CD4-positive, alpha-beta T cell treated with Interleukin-2 at 100 ng/mL for 4 hours (primary cell): Measurements from ENCODE around the gene ZNF609.
A peak's percentile ranks its signal among the peaks of the same experiment; 100 is the strongest.

ENCODE experiments used
- DNase-seq: peaks from one replicate; pipeline ENCODE4 v3.0.0-alpha.2; 2020; ENCODE audit warnings: low spot score

The ZNF609 gene

DNA sequence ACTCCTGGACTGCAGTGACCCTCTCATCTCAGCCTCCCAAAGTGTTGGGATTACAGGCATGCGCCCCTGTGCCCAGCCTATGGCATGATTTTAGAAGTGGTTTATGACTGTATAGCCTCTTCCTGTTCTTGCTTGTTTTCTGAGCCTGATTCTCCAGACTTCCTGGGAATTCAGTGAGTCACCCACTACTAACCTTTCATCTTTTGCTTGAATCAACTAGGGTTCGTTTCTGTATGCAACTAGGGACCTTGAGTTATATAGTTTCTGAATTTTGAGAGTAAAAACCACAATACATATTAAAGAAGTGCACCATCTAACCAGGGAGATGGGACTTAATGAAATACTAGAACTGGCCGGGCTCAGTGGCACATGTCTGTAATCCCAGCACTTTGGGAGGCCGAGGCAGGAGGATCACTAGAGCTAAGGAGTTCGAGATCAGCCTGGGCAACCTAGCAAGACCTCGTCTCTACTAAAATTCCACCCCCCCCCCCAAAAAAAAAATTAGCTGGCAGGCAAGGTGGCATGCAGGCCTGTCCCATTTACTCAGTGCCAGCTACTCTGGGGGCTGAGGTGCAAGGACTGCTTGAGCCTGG, 76.0 kb downstream of the ZNF609 start:
- DNase-seq, result peak; percentile 46

DNA sequence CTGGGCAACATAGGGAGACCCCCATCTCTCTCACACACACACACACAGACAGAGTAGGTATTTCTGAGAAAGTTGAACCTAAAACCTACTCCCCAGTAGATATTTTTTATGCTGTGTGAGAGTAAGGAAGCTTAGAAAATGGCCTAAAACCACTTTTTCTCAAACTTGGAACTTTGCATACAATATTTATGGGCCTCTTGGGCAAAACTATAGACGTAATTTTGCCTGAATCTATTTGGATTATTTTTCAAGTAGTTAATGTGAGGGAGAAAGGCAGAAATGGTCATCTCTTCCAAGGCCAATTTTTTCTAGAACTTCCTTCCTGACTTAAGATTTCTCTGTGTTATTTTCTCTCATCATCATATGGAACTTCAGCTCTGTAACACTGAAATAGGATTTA, 81.7 kb downstream of the ZNF609 start:
- no peak for DNase-seq

- no peak for DNase-seq
Measured at GRCh38 chr15:64544450-64544849, 84.1 kb downstream of the ZNF609 start.

- no peak for DNase-seq
Measured at GRCh38 chr15:64547275-64547674, 86.9 kb downstream of the ZNF609 start.

DNA sequence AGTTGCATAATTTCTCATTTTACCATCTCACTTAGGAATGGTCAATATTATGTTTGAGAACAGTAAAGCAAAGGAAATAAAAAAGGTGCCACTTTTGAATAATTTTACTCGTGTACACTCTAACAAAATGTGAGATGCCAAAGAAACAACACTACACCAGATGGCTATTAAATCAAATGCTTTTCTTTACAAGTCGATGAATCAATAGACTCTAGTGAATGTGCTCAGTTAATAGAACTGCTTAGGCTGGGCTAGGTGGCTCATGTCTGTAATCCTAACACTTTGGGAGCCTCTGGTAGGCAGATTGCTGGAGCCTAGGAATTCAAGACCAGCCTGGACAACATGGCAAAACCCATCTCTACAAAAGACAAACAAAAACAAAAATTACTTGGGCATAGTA, 87.9 kb downstream of the ZNF609 start:
- no peak for DNase-seq

DNA sequence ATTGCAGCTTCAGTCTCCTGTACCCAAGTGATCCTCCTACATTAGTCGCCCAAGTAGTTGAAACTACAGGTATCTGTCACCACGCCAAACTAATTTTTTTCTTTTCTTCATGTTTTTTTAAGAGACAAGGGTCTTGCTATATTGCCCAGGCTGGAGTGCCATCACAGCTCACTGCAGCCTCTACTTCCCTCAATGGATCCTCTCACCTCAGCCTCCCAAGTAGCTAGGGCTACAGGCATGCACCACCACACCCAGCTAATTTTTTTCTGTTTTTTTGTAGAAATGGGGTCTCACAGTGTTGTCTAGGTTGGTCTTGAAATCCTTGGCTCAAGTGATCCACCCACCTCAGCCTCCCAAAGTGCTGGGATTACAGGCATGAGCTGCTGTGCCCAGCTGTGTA, 89.5 kb downstream of the ZNF609 start:
- DNase-seq, result no peak

GRCh38 chr15:64552281-64552948, 92.0 kb downstream of the ZNF609 start:
- DNase-seq, result no peak

DNA sequence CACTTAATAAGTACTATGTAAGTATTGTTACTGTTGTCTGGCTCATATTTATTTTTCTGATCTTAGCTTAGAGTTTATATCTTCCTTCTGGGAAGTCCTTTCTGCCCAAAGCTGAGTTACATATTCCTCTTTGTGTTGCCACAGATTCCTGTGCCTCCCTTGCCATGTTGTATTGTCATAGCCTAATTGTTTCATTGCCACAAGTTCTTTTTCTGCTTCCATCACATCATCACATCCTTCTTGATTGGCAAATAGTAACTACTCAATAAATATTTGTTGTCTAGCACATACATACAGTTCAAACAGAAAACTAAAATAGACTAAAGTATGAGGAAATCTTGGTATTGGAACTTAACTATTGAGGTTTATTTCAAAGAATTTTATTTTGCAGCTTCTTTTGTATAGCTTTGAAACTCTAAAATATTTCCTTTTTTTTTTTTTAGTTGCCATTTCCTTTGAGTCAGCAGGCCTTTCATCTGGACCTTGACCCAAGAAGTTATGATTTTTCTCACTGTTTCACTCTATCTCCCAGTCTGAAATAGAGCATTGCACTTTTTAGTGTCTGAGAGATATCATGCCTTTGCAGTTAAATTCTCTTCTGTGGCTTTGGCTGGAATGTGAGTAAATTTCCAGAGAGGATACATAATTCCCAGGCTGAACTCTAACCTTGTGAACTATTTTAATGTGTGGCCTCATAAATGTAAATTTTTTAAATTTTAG, 98.2 kb downstream of the ZNF609 start:
- no peak for DNase-seq

DNA sequence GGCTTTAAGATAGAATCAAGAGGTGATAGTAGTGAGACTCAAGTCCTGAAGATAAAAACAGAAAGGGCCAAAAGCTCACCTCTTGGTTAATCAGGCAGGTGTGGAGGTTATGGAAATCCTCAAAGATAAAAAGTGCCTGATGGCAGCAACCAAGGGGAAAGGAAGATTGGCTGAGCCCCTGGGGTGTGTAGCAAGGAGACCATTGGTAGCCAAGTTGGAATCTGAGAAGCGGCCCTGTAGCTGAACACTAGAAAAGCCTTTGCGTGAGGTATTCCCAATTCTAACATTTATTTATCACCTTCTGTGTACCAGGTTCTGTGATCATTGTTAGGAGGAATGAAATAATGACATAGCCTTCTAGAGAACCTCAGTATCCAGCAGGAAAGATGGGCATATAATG, 98.9 kb downstream of the ZNF609 start:
- DNase-seq, result no peak

DNA sequence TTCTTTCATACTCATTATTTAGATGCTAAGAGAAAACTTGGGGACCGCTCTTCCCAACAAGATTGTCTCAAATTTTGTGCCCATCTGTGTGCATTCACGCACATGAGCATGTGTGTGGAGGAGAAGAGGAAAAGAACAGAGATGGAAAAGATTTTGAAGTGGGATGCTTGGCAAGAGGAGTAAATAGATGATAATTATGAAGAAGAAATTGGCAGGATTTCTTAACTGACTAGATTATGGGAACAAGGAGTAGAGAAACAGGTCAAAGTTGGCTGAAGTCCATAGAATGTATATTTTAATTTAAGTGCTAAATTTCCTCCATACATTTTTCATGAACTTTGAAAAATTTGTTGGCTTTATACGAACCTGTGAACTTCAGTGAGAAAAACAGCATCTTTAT, 100.1 kb downstream of the ZNF609 start:
- DNase-seq, result no peak

GRCh38 chr15:64560998-64561397, 100.6 kb downstream of the ZNF609 start:
- DNase-seq, result no peak

- no peak for DNase-seq
Measured at GRCh38 chr15:64562003-64562640, 101.7 kb downstream of the ZNF609 start.

DNA sequence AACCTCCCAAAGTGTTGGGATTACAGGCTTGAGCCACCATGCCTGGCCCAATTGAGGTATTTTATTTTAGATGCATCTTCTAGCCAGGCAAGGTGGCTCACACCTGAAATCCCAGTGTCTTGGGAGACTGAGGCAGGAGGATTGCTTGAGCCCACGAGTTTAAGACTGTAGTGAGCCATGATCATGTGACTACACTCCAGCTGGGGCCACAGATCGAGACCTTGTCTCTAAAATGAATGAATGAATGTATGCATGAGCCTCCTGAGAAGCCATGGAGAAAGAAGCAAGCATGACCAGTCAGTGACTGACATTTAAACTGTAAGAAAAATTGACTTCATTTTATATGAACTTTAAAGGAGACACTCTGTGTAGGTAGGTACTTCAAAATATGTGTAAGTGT, 105.7 kb downstream of the ZNF609 start:
- no peak for DNase-seq

GRCh38 chr15:64566629-64567427, 106.5 kb downstream of the ZNF609 start:
- DNase-seq, result no peak

DNA sequence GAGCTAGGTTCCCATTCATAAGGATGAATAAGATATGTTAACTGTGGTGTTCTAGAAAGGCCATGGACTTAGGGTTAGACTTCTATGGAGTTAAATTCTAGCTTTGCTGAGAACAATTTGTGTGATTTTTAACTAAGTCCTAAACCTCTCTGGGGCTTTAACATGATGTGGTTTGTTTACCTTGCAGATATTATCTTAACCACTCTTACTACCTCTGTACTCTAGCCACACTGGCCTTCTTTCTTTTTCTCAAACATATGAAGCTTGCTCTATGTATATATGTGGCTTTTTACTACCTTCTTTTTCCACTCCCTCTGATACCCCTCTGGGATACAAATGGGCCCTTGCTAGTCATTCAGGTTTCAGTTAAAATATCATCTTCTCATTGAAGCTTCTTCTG, 108.4 kb downstream of the ZNF609 start:
- DNase-seq, result no peak

DNA sequence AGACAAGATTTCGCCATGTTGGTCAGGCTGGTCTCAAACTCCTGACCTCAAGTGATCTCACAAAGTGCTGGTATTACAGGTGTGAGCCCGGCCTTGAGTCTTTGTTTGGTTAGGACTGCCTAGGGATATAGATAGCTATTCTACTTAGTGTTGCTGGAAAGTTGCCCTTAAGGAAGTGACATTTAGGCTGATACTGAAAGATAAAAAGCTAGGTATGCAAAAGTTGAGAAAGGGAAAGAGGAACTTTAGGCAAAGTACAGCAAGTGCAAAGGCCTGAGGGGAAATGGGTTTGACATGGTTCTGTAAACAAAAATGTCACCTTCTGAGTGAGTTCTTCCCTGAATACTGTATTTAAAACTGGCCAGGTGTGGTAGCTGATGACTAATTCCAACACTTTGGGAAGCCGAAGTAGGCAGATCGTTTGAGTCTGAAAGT, 111.5 kb downstream of the ZNF609 start:
- no peak for DNase-seq

DNA sequence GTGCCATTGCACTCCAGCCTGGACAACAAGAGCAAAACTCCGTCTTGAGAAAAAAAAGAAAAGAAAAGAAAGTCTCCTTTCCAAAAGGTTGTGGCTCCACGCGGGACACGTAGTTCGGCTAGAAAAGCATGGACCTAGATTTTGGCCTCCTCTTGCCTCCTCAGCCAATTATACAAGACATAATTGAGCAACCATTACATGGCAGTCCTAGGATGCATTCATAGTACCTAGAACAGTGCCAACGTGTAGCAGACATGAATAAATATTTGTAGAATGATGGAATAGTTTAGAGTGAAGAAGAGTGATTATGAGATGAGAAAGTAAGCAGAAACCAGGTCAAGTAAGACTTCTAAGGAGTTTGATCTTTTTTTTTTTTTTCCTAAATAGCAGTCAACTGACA, 112.5 kb downstream of the ZNF609 start:
- no peak for DNase-seq

GRCh38 chr15:64574301-64575017, 114.1 kb downstream of the ZNF609 start:
- DNase-seq, result no peak

DNA sequence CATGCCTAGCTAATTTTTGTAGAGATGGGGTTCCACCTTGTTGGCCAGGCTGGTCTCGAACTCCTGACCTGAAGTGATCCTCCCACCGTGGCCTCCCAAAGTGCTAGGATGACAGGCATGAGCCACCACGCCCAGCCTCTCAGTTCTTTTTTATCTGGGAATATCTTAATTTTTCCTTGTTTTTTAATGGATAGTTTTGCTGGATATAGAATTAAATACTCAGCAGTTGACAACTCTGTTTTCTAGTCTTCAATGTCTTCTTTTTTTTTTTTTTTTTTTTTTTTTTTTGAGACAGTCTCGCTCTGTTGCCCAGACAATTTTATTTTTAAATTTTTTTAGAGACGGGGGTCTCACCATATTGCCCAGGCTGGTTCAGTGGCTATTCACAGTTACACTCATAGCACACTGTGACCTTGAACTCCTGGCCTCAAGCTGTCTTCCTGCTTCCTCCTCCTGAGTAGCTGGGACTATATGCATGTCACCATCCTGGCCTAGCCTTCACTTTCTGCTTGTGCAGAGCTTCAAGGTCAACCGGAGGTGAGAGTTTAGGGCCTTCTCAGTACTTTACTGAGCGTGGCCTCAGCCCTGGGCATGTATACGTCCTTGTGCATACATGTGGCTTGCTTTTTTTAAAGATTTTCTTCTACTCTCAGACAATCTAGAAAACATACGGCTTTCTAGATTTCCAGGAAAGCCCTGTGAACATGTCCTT, 120.5 kb downstream of the ZNF609 start:
- DNase-seq, result no peak

GRCh38 chr15:64581408-64581761, 121.0 kb downstream of the ZNF609 start:
- DNase-seq, result no peak

DNA sequence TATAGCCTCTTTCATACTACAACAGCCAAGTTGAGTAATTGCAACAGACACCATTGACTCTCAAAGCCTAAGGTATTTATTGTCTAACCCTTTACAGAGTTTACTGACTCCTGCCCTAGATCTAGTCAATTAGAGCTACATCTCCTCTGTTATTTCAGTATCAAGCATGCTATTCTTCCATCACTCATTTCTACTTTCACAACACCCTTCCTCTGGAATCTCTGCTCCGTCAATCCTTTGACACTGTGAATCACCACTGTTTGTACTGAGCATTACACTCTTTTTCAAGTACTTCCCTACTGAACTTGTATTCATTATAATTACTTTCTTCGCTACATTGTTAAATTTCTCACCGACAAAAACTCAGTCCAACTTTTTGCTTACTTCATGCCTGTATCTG, 121.8 kb downstream of the ZNF609 start:
- no peak for DNase-seq
